Peyer's patch (tissue), 4 donors: ENCODE data around the gene P2RY12. TPM values are rescaled to one million over a fixed set of nuclear protein-coding genes. Genes with fewer than 3 reads are reported as not detected.

Experiments
- DNase-seq, 3 donors: peaks; one replicate each; pipeline ENCODE4 v3.0.0-alpha.2; 2017 to 2019
- H3K27ac ChIP-seq, 4 donors: fragments of 200-600 bp; sonication (generic); one replicate each; pipeline ENCODE4 v1.5.1; 2016 to 2019
- H3K27me3 ChIP-seq, 2 donors: fragments of 200-600 bp; sonication (generic); one replicate each; pipeline ENCODE4 v1.5.1; 2019
- H3K36me3 ChIP-seq, 3 donors: fragments of 200-600 bp; sonication (generic); one replicate each; pipeline ENCODE4 v1.5.1; 2016 to 2019
- H3K4me1 ChIP-seq, 4 donors: fragments of 200-600 bp; sonication (generic); one replicate each; pipeline ENCODE4 v1.5.1; 2016 to 2019
- H3K4me3 ChIP-seq, 4 donors: fragments of 200-600 bp; sonication (generic); 1 replicate in 3 of 4; 2 replicates in 1 of 4; pipeline ENCODE4 v1.5.1; 2016 to 2019; ENCODE audit warnings: mild to moderate bottlenecking in 1 of 4
- H3K9me3 ChIP-seq, 4 donors: fragments of 200-600 bp; sonication (generic); one replicate each; pipeline ENCODE4 v1.5.1; 2016 to 2019; ENCODE audit warnings: mild to moderate bottlenecking in 1 of 4
- CTCF ChIP-seq, 6 experiments: fragments of 450-650 bp in 4 of 6; fragments of 200-600 bp in 2 of 6; sonication (generic) in 1 of 6; IDR thresholded peaks; one replicate each; pipeline ENCODE4 v1.5.1; 2017 to 2019; ENCODE audit warnings: antibody characterized with exemption in 6 of 6, mild to moderate bottlenecking in 3 of 6, moderate library complexity in 1 of 6
- POLR2A ChIP-seq, 2 donors: fragments of 450-650 bp; IDR thresholded peaks; one replicate each; pipeline ENCODE4 v1.5.1; 2017; ENCODE audit warnings: antibody characterized with exemption in 2 of 2, mild to moderate bottlenecking in 2 of 2, moderate library complexity in 2 of 2
- total RNA-seq, 4 donors: library from RNA; depleted of rRNA; stranded (reverse); fragments of >200 nt; gene quantifications; one replicate each; pipeline ENCODE4 v1.1.0, GENCODE V29; 2016

P2RY12 gene
- total RNA-seq, 4 donors from 2014 or later: 1.7 to 3.3 TPM; not detected in 2

- H3K4me1 ChIP-seq: no peaks in the 10 kb centered on the region
- H3K9me3 ChIP-seq: no peaks in the 10 kb centered on the region
- DNase-seq: no peak
- H3K27me3 ChIP-seq: no peaks in the 10 kb centered on the region
- no peak for TF ChIP-seq POLR2A (IDR thresholded peaks at IDR 0.05)
- no peak for TF ChIP-seq CTCF (IDR thresholded peaks at IDR 0.05)
- no peak overlapping the region for H3K4me3 ChIP-seq
- H3K36me3 ChIP-seq: no peaks in the 10 kb centered on the region
- no peak overlapping the region for H3K27ac ChIP-seq
Measured at GRCh38 chr3:151412989-151413388, 28.4 kb upstream of the P2RY12 start.

- H3K9me3 ChIP-seq: no peaks in the 10 kb centered on the region
- TF ChIP-seq POLR2A (IDR thresholded peaks at IDR 0.05) (no peak), CTCF (IDR thresholded peaks at IDR 0.05) (no peak)
Measured at GRCh38 chr3:151410891-151411559, 26.5 kb upstream of the P2RY12 start.

GRCh38 chr3:151407928-151408327 is 23.4 kb upstream of the P2RY12 start:
- H3K27me3 ChIP-seq: no peaks in the 10 kb centered on the region
- H3K36me3 ChIP-seq: no peaks in the 10 kb centered on the region
- no peak overlapping the region for H3K4me3 ChIP-seq
- no peak for TF ChIP-seq CTCF (IDR thresholded peaks at IDR 0.05)
- no peak for TF ChIP-seq POLR2A (IDR thresholded peaks at IDR 0.05)
- H3K9me3 ChIP-seq: no peaks in the 10 kb centered on the region
- no peaks in the 10 kb centered on the region for H3K4me1 ChIP-seq
- DNase-seq: no peak
- H3K27ac ChIP-seq: no peak overlapping the region

More at GRCh38 chr3:151410891-151411559, 26.5 kb upstream of the P2RY12 start:
- Histone ChIP-seq H3K27me3 (no peaks in the 10 kb centered on the region), H3K36me3 (no peaks in the 10 kb centered on the region), H3K27ac (no peak overlapping the region), H3K4me1 (no peaks in the 10 kb centered on the region), H3K4me3 (no peak overlapping the region)
- no peak for DNase-seq

GRCh38 chr3:151404316-151404715 is 19.8 kb upstream of the P2RY12 start:
- Histone ChIP-seq H3K27me3 (no peaks in the 10 kb centered on the region), H3K36me3 (no peaks in the 10 kb centered on the region), H3K27ac (no peak overlapping the region), H3K4me3 (no peak overlapping the region), H3K9me3 (no peaks in the 10 kb centered on the region), H3K4me1 (no peaks in the 10 kb centered on the region)
- DNase-seq: no peak
- no peak for TF ChIP-seq POLR2A (IDR thresholded peaks at IDR 0.05)
- no peak for TF ChIP-seq CTCF (IDR thresholded peaks at IDR 0.05)

GRCh38 chr3:151403246-151403645 is 18.7 kb upstream of the P2RY12 start:
- no peaks in the 10 kb centered on the region for H3K4me1 ChIP-seq
- no peaks in the 10 kb centered on the region for H3K9me3 ChIP-seq
- H3K36me3 ChIP-seq: no peaks in the 10 kb centered on the region
- TF ChIP-seq POLR2A (IDR thresholded peaks at IDR 0.05) (no peak), CTCF (IDR thresholded peaks at IDR 0.05) (no peak)
- no peaks in the 10 kb centered on the region for H3K27me3 ChIP-seq
- H3K4me3 ChIP-seq: no peak overlapping the region
- no peak overlapping the region for H3K27ac ChIP-seq
- no peak for DNase-seq

GRCh38 chr3:151402349-151402748 is 17.8 kb upstream of the P2RY12 start:
- TF ChIP-seq CTCF (IDR thresholded peaks at IDR 0.05): no peak
- Histone ChIP-seq H3K9me3 (no peaks in the 10 kb centered on the region), H3K4me1 (no peaks in the 10 kb centered on the region), H3K27me3 (no peaks in the 10 kb centered on the region), H3K4me3 (no peak overlapping the region), H3K27ac (no peak overlapping the region), H3K36me3 (no peaks in the 10 kb centered on the region)
- no peak for DNase-seq
